ENCODE data around the gene RIPOR3.
"Not testable (repeated sequence)": the region's sequence is repeated elsewhere in the genome, so short reads cannot be mapped to it uniquely, and the experiment has no call there.

The RIPOR3 gene

GRCh38 chr20:50711113-50711825 is 19.9 kb upstream of the RIPOR3 start:
- intact Hi-C loops (cut with DNase I), result no loop called here
- DNase-seq, result no peak

- intact Hi-C loops (cut with DNase I), result no loop called here
- DNase-seq, result no peak
Measured at GRCh38 chr20:50710492-50711063, 19.2 kb upstream of the RIPOR3 start.

DNA sequence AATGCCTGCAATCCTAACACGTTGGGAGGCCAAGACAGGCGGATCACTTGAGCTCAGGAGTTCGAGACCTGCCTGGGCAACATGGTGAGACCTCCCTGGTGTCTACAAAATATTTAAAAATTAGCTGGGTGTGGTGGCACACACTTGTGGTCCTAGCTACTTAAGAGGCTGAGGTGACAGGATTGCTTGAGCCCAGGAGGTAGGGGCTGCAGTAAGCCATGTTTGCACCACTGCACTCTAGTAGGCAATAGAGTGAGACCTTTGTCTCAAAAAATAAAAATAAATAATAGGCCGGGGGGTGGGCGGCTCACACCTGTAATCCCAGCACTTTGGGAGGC is 18.3 kb upstream of the RIPOR3 start:
- no peak for DNase-seq
- intact Hi-C loops (cut with DNase I), result no loop called here

- intact Hi-C loops (cut with DNase I), result no loop called here
- DNase-seq, result no peak
Measured at GRCh38 chr20:50708845-50709635, 17.7 kb upstream of the RIPOR3 start.

- no peak for DNase-seq
- intact Hi-C loops (cut with DNase I), result no loop called here
Measured at GRCh38 chr20:50704971-50705370, 13.6 kb upstream of the RIPOR3 start.

- DNase-seq, result no peak
- intact Hi-C loops (cut with DNase I), result no loop called here
Measured at GRCh38 chr20:50704514-50704913, 13.2 kb upstream of the RIPOR3 start.

- intact Hi-C loops (cut with DNase I); DNase-seq: not testable (repeated sequence)
Measured at GRCh38 chr20:50703651-50704438, 12.5 kb upstream of the RIPOR3 start.

GRCh38 chr20:50701041-50701963 is 10.0 kb upstream of the RIPOR3 start:
- intact Hi-C loops (cut with DNase I), result no loop called here
- no peak for DNase-seq

- no peak for DNase-seq
- intact Hi-C loops (cut with DNase I), result no loop called here
Measured at GRCh38 chr20:50699688-50700087, 8.3 kb upstream of the RIPOR3 start.

GRCh38 chr20:50698255-50698654 is 6.9 kb upstream of the RIPOR3 start:
- DNase-seq; intact Hi-C loops (cut with DNase I): not testable (repeated sequence)

GRCh38 chr20:50695135-50695872 is 4.0 kb upstream of the RIPOR3 start:
- intact Hi-C loops (cut with DNase I), result no loop called here
- DNase-seq, result peak in 2 of 42 donors; percentile 15 to 41

DNA sequence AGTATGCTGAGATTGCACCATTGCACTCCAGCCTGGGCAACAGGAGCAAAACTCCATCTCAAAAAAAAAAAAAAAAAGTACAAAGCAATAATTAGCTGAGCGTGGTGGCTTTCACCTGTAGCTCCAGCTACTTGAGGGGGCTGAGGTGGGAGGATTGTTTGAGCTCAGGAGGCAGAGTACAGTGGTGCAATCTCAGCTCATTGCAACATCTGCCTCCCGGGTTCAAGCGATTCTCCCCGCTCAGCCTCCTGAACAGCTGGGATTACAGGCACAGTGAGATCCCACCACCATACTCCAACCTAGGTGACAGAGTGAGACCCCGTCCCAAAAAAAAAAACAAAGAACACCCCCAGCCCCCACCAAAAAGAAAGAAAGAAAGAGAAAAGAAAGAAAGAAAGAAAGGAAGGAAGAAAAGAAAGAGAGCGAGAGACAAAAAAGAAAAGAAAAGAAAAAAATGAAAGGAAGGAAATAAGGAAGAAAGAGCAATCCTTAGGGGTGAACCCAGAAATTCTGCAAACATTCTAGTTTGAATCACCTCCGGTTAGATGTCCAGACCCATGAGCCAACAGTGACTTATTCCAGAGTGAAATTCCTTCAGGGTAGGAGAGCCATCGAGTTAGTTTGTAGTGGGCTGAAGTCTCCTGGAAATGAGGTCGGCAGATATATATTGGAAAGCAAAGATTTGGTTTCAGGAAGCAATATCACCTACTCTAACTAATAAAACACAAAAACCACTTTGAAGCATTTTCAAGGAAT is 3.2 kb upstream of the RIPOR3 start:
- intact Hi-C loops (cut with DNase I), result no loop called here

GRCh38 chr20:50693001-50693400 is 1.7 kb upstream of the RIPOR3 start:
- DNase-seq, result no peak
- intact Hi-C loops (cut with DNase I), result no loop called here

More for the DNA sequence above, 3.2 kb upstream of the RIPOR3 start:
- DNase-seq, result peak in 20 of 42 donors; percentile 7 to 77 (median 34)

- DNase-seq, result no peak
- intact Hi-C loops (cut with DNase I), result no loop called here
Measured at GRCh38 chr20:50692552-50692933, 1.2 kb upstream of the RIPOR3 start.

GRCh38 chr20:50691573-50692551 is 520 bp upstream of the RIPOR3 start:
- intact Hi-C loops (cut with DNase I), result no loop called here
- peak in 2 of 42 donors; percentile 35 to 36 for DNase-seq
